ENCODE results near the gene FAAH2. TPM values are rescaled to one million over a fixed set of nuclear protein-coding genes. Genes with fewer than 3 reads are reported as not detected.

Gene FAAH2
- total and polyA plus RNA-seq, 9 of the 15 experiments (the other 6 are each of a cell fraction or from before 2014, with no cell fraction given), result 0.07 to 1.1 (median 0.47) TPM

DNA sequence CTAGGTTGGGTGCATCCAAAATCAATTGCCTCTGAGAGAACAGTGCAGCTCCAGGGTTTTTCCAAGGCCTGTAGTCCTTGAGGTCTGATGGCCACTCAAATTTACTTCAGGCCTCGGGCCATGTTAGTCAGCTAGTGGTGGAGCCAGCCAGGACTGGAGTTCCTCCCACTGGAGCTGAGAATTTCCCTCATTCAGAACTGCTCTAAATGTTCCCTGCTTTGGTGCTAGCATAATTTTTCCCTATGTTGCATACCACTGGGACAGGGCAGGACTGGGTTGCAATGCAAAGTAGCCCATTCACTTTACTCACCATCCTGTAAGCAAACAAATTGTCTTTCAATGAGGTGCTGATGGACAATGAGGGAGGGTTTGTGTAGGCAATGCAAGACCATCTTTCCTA is 159.3 kb downstream of the FAAH2 start:
- ATAC-seq (no peak), DNase-seq (ENCODE audit: extremely low read depth in 1 of 4, low spot score in 3 of 4) (no peak), FAIRE-seq (no peak)
- no peaks in the 10 kb centered on the region for H3K79me2 ChIP-seq (ENCODE audit: control insufficient read depth, insufficient read depth, low read length)
- H3K36me3 ChIP-seq (ENCODE audit: control insufficient read depth, insufficient read depth, low read length), result no peaks in the 10 kb centered on the region
- H3K4me1 ChIP-seq (replicated peaks in 1 of 2; ENCODE audit: control insufficient read depth in 2 of 2, insufficient read depth in 2 of 2, low read length in 2 of 2), result no peaks in the 10 kb centered on the region
- no peaks in the 10 kb centered on the region for H3K9me1 ChIP-seq (ENCODE audit: control insufficient read depth, insufficient read depth, low read length)
- no peaks in the 10 kb centered on the region for H3K9me3 ChIP-seq (replicated peaks; ENCODE audit: control insufficient read depth, insufficient read depth, low read depth, low read length)
- intact Hi-C loops (cut with micrococcal nuclease), result no loop called here
- no peak overlapping the region for H2AFZ ChIP-seq (ENCODE audit: low read depth, low read length)
- ChIA-PET CTCF (ENCODE audit: low intra/inter-chr PET ratio) (no interaction called here), POLR2A (no interaction called here)
- 0% methylated on average over 1 of the region's 1 CpG for WGBS (ENCODE audit: insufficient coverage, low coverage, missing lambda C conversion rate)
- no peak overlapping the region for H3K4me2 ChIP-seq (ENCODE audit: insufficient read depth, low read length)
- no TSS peak for BruUV-seq (replicated peaks)
- no peak overlapping the region for H3K9ac ChIP-seq (ENCODE audit: insufficient read depth in 1 of 2, low read depth in 2 of 2, low read length in 2 of 2)
- H3K27me3 ChIP-seq (ENCODE audit: control insufficient read depth in 2 of 2, insufficient read depth in 2 of 2, low read length in 2 of 2), result no peaks in the 10 kb centered on the region
- H4K20me1 ChIP-seq (replicated peaks; ENCODE audit: control insufficient read depth, insufficient read depth, low read length), result no peaks in the 10 kb centered on the region
- TF ChIP-seq ARID1B (IDR thresholded peaks at IDR 0.05), result no peak
- TF ChIP-seq CEBPB (tag; IDR thresholded peaks at IDR 0.05), result no peak
- no peak overlapping the region for H3K4me3 ChIP-seq
- in situ Hi-C loops (cut with MboI), result no loop called here
- no peak overlapping the region for H3K27ac ChIP-seq (ENCODE audit: extremely low read depth, low read depth, low read length)

DNA sequence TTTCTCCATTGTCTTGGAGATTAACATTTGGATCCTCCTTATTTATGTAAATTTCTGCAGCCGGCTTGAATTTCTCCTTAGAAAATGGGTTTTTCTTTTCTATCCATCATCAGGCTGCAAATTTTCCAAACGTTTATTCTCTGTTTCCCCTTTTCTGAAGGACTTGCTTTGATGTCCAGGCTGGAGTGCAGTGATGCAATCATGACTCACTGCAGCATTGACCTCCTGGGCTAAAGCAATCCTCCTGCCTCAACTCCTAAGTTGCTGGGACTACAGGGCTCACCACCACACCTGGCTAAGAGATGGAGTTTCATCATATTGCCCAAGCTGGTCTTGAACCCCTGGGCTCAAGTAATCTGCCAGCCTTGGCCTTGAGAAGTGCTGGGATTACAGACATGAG is 161.3 kb downstream of the FAAH2 start:
- FAIRE-seq, result no peak
- in situ Hi-C loops (cut with MboI), result no loop called here
- POLR2A ChIA-PET, result no interaction called here

More for the DNA sequence above, 161.3 kb downstream of the FAAH2 start:
- H3K4me3 ChIP-seq, result no peak overlapping the region
- intact Hi-C loops (cut with micrococcal nuclease), result no loop called here
- ATAC-seq (no peak), DNase-seq (ENCODE audit: extremely low read depth in 1 of 4, low spot score in 3 of 4) (no peak)
- no peak overlapping the region for H3K9ac ChIP-seq (ENCODE audit: insufficient read depth in 1 of 2, low read depth in 2 of 2, low read length in 2 of 2)
- BruUV-seq (replicated peaks), result no TSS peak
- H3K79me2 ChIP-seq (ENCODE audit: control insufficient read depth, insufficient read depth, low read length), result no peaks in the 10 kb centered on the region
- H3K4me2 ChIP-seq (ENCODE audit: insufficient read depth, low read length), result no peak overlapping the region
- H3K27ac ChIP-seq (ENCODE audit: extremely low read depth, low read depth, low read length), result no peak overlapping the region
- no peak for TF ChIP-seq ZNF175 (CRISPR knock-in tag; IDR thresholded peaks at IDR 0.05; ENCODE audit: low read depth)
- no peak for TF ChIP-seq CEBPG (CRISPR knock-in tag; IDR thresholded peaks at IDR 0.05)
- TF ChIP-seq CEBPG (tag; conservative IDR thresholded peaks at IDR 0.05 in 1 of 2, IDR thresholded peaks at IDR 0.05 in 1 of 2), result no peak
- TF ChIP-seq MEIS2 (IDR thresholded peaks at IDR 0.05; ENCODE audit: partially characterized antibody), result no peak
- TF ChIP-seq ZZZ3 (IDR thresholded peaks at IDR 0.05), result no peak
- TF ChIP-seq, protein P1, sequence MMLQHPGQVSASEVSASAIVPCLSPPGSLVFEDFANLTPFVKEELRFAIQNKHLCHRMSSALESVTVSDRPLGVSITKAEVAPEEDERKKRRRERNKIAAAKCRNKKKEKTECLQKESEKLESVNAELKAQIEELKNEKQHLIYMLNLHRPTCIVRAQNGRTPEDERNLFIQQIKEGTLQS (IDR thresholded peaks at IDR 0.05), result peak; percentile 45; the same call in 1 of the 2 replicates
- TF ChIP-seq, protein P1 (CRISPR knock-in tag; conservative IDR thresholded peaks at IDR 0.05), result no peak
- no peak for TF ChIP-seq PPARD (CRISPR knock-in tag; IDR thresholded peaks at IDR 0.05)
- TF ChIP-seq, protein P2, sequence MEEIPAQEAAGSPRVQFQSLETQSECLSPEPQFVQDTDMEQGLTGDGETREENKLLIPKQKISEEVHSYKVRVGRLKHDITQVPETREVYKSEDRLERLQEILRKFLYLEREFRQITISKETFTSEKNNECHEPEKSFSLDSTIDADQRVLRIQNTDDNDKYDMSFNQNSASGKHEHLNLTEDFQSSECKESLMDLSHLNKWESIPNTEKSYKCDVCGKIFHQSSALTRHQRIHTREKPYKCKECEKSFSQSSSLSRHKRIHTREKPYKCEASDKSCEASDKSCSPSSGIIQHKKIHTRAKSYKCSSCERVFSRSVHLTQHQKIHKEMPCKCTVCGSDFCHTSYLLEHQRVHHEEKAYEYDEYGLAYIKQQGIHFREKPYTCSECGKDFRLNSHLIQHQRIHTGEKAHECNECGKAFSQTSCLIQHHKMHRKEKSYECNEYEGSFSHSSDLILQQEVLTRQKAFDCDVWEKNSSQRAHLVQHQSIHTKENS (CRISPR knock-in tag; IDR thresholded peaks at IDR 0.05), result no peak
- TF ChIP-seq NELFE (IDR thresholded peaks at IDR 0.05; ENCODE audit: insufficient read depth, insufficient read length), result no peak
- no peak for TF ChIP-seq POU5F1 (IDR thresholded peaks at IDR 0.05; ENCODE audit: borderline replicate concordance, low read depth, low read length, partially characterized antibody)
- H4K20me1 ChIP-seq (replicated peaks; ENCODE audit: control insufficient read depth, insufficient read depth, low read length), result no peaks in the 10 kb centered on the region
- no peaks in the 10 kb centered on the region for H3K4me1 ChIP-seq (replicated peaks in 1 of 2; ENCODE audit: control insufficient read depth in 2 of 2, insufficient read depth in 2 of 2, low read length in 2 of 2)
- 0% methylated on average over 1 of the region's 2 CpGs for WGBS (ENCODE audit: insufficient coverage, low coverage, missing lambda C conversion rate)
- no peak overlapping the region for H2AFZ ChIP-seq (ENCODE audit: low read depth, low read length)
- H3K36me3 ChIP-seq (ENCODE audit: control insufficient read depth, insufficient read depth, low read length), result no peaks in the 10 kb centered on the region
- H3K27me3 ChIP-seq (ENCODE audit: control insufficient read depth in 2 of 2, insufficient read depth in 2 of 2, low read length in 2 of 2), result no peaks in the 10 kb centered on the region
- CTCF ChIA-PET (ENCODE audit: low intra/inter-chr PET ratio), result no interaction called here
- H3K9me1 ChIP-seq (ENCODE audit: control insufficient read depth, insufficient read depth, low read length), result no peaks in the 10 kb centered on the region
- H3K9me3 ChIP-seq (replicated peaks; ENCODE audit: control insufficient read depth, insufficient read depth, low read depth, low read length), result no peaks in the 10 kb centered on the region

Data from K562 (cell line).